ENCODE results near the gene FYN.

FYN gene

DNA sequence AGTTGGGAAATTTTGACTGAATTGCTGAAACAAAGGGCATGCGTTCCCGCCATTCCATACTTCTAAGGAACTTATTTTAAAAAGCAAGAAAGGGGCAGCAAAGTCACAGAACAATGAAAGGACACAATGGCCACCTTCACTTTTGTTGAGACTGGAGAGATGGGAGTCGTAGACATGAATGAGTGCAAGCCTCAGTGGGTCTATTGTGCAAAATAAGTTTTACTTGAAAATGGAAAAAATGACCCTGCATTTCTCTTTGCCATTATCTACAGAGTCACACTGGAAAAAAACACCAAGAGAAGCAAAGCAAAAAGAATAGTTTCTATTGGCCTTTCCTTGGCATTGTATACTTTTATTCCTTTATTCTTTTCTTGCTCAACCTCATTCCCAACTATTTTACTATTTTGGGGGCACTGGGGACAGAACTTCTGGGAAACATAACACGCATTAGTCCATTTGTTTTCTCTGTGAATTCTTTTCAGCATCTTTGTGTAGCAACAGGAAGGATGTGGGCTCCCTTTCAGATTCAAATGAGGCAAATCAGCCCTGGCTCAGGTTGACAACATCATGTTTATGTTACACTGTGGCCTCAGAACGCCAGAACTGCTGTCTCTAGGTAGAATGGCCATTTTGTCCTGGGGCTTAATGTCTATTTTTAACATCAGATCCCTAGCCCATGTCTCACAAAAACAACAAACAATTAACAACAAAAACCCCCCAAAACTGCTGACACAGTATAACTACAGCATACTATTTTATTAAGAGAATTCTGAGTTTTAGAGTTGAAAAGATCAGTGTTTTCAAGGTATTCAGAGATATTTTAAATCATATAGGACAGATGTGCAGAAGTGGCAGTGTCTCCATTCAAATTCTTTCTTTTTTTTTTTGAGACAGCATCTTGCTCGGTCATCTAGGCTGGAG lies 122.2 kb downstream of the FYN start:
- no peak for DNase-seq (ENCODE audit: low read depth in 3 of 3)

DNA sequence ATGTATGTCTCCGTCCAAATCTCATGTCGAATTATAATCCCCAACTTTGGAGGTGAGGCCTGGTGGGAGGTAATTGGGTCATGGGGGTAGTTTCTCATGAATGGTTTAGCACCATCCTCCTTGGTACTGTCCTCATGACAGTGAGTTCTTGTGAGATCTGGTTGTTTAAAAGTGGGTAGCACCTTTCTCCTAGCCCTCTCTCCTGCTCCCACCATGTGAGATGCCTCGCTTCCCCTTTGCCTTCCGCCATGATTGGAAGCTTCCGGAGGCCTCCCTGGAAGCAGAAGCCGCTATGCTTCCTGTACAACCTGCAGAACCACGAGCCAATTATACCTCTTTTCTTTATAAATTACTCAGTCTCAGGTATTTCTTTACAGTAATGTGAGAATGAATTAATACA lies 123.1 kb downstream of the FYN start:
- no peak for DNase-seq (ENCODE audit: low read depth in 3 of 3)

DNA sequence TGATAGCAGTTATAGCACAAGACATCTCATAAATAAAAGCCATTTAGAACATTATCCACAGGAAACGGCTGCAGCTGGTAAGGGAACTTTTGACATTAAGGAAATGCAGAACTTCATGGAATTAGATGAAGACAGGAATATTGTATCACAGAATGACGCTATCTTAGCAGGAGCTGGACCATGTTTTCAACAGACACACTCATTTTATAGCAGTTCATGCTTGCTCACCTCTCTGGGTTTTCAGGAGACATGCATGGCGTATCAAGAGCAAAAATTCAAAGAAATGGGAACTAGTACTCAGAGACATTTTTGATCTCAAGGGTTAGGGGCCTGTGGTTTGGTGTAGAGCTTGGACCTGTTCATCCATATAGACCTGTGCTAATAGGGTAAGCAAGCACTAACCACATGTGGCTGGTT lies 125.0 kb downstream of the FYN start:
- no peak for DNase-seq (ENCODE audit: low read depth in 3 of 3)

DNA sequence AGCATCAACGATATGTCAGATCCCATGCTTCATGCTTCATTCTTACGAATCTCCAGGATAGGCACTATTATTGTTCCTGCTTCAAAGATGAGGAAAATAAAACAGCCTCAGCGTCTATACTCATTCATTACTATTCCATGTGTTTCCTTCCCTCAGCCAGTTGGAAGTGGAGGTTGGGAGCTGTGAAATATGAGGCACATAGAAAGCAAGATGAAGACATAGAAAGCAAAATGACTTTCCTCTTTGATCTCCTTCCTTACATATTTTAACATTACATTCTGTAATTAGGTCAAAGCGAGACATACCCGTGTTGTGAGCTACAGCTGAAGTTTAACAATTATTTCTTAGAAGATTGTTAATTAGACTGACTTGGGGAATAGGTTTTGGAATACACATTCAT lies 125.4 kb downstream of the FYN start:
- no peak for DNase-seq (ENCODE audit: low read depth in 3 of 3)

DNA sequence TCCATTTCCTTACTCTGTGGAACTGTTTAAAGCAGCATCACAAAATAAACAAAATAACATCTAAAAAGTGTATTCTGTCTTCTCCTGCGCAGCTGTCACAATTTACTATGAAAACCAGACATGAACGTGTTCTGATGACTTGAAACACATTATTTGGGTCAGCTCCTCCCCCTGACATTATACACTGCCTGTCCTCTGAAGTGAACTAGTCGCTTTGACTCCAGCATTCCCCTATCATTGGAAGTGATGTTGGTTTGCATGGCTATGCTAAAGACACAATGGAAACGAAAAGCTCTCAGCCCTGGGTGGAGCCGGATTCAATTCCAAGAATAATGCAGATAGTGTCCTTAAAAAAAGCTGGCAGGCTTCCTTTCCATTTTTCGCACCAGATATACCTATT lies 125.9 kb downstream of the FYN start:
- no peak for DNase-seq (ENCODE audit: low read depth in 3 of 3)

DNA sequence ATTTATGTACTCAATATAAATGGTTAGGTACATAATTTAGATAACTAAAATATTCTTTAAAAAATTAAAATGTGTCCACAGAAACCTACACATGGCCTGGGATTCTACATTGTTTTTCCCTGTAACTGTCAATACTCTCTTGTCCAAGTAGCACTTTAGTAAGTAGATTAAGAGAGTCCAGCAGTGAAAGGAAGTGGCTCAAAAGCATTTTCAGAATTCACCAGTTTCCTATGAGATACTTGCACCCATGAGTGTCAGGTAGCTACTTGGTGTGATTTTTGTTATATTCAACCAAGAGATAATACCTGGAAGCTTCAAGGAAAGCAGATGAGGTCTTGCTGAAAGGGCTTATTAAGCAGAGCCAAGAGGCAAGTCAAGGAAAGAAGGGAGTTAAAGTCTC lies 126.3 kb downstream of the FYN start:
- no peak for DNase-seq (ENCODE audit: low read depth in 3 of 3)

DNA sequence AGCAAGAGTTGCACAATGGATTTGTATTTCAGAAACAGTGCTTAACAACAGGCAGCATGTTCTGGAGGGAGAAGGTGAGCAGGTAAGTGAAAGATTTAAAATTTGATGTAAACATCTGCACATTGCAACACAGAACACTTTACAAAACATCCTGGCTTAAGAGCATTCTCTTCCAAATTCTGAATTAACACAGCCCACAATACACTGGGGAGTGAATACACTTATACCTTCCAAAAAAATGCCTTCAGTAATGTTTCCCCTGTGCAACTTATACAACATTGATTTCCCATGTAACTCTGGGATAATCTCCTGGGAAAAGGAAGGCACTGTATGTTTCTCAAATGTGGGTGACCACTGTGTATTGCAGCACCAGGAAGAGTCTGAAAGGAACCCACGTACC lies 127.6 kb downstream of the FYN start:
- DNase-seq (ENCODE audit: low read depth in 3 of 3) = no peak

DNA sequence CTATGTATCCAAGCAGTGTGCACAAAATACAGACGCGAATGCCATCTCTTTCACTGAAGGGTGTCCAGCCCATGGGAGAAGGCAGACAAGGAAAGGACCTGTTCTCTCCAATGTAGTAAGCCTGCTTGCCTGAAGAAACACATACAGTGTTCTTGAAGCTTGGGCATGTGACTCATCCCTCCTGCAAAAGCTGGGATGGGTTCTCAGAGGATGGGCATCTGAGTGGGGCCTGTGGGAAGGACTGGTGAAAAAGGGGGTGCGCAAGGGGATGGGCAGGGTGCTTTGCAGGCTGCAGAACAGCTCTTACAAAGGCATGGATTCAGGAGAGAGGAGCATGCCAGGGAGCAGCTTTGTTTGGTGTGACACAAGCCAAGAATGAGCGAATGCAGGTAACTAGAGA lies 128.1 kb downstream of the FYN start:
- DNase-seq (ENCODE audit: low read depth in 3 of 3) = no peak

DNA sequence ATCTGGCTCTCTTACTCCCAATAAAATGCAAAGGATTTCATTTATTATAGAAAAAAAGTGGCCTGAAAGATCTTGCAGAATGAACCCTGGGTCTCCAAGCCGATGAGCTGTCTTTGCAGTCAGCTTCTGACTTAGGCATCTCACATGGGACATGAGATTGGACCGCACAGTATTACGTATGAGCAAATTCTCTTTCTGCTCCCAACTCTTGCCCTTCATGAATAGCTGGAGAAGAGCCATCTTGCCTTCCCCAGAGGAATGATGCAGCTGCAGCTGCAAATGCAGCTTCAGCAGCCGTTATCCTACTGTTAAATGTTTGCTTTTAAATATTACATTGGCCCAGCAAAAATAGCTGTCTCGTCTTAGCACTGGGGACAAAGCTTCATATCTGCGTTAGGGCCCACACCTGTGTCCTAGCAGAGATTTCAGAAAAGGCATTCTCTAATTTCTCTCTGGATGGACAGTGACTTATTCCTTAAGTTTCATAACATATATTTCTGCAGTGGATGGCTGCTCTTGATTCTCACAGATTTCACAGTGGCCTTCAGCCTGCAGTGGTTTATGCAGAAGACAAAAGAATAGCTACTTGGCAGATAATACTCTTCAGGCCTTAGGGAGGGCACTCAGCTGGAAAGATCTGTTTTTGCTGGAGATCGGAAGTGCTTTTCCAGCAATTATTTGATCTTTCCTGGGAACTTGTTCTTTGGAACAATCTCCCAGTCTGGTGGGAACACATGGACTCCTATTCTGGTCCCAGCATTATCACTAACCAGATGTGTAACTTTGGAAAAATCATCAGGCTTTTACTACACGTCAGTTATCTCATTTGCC lies 129.2 kb downstream of the FYN start:
- no peak for DNase-seq (ENCODE audit: low read depth in 3 of 3)

DNA sequence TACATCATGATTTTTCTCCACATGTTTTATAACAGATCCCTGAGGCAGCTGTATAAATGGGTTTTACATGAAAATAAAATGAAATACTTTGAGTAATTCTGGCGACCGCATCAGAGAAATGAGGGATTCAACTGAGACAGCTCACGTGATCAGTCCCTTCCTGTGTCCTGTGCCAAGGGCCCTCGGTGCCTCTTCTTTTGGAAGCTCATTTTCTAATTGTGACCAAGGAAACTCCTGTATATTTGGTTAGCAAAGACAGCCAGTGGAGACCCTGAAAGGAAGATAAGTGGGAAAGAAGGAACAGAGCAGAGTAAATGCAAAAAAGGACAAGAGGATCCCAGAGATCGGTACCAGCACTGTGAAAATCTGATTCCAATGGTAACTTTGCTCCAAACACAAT lies 129.9 kb downstream of the FYN start:
- no peak for DNase-seq (ENCODE audit: low read depth in 3 of 3)

DNA sequence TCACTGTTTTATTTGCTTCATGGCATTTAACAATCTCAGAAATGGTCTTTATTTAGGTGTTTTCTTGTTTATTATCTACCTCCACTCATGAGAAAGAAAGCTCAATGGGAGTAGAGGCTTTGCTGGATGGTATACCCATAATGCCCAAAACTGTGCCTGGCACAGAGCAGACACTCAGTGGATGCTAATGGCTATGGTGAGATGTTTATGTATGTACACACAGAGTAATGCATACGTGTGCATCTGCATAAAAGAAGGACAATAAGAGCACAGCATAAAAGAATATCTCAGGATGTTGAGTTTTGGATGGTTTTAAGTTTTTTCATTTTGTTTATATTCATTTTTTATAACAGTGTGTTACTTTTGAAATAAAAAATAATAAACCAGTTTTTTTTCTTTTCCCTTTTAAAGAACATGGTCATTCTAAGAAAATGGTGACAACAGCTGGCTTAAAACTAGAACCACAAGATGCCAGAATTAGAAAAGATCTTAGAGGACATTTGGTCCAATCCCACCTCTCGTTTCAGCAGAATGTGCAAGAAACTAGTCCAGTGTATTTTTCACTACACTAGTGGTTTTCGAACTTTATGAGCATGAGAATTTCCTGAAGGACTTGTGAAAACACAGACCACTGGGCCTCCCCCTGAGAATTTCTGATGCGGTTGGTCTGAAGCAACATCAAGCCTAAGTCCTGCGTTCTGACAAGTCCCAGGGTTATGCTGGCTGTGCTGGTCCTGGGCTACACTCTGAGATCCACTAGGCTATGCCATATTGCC lies 131.9 kb downstream of the FYN start:
- DNase-seq (ENCODE audit: low read depth in 3 of 3) = no peak

DNA sequence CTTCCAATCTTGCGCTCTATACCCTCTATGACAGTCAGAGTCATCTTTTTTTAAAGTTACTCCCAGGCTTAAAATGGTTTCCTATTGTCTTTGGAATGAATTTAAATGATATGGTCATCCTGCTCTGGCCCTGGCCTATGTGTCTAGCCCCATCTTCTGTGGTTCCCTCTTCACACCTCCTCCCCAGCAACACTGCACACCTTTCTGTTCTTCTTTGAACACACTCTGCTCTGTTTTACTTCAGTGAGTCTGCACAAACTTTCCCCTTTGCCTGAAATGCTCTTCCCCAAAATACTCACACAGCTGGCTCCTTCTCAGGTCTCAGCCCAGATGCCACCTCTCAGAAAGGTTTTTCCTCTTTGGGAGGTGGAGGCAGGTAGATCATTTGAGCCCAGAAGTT lies 132.7 kb downstream of the FYN start:
- no peak for DNase-seq (ENCODE audit: low read depth in 3 of 3)

DNA sequence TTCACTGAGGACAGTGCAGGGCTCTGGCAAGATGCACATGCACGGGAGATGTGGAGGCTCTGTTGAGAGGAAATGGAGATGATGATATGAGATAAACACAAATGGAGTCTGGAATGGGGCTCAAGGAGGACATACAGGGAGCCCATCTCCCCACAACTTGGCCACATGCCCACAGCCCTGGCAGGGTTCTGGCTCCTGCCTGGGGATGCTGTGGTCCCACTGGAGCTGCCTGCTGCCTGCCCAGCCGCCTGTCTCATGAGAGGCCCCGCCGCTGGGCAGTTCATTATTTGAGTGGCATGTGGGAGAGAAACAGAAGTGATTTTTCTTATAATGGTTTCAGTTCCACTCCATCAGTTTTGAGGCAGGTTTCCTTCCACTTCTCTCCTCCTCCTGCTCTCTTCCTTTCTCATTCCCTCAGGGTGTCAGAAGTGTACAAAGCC lies 134.0 kb downstream of the FYN start:
- DNase-seq (ENCODE audit: low read depth in 3 of 3) = no peak

DNA sequence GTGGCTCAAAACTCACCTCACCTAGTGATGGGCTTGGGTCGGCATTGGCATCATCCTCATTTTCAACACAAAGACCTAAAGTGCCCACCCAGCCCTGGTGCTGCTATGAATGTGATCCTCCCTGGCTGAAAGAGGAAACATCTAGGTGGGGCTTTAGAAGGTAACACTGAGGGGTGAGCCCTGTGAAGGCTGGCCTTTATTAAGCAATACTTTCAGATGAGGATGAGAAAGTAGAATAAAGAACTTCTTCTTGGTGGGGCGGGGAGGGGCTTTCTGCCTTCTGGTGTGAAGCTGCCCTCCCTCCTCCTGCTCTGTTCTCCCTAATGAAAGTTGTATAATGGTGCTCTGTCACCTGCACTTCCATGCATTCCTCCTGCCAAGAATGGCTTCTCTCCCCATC lies 134.6 kb downstream of the FYN start:
- DNase-seq (ENCODE audit: low read depth in 3 of 3) = no peak

DNA sequence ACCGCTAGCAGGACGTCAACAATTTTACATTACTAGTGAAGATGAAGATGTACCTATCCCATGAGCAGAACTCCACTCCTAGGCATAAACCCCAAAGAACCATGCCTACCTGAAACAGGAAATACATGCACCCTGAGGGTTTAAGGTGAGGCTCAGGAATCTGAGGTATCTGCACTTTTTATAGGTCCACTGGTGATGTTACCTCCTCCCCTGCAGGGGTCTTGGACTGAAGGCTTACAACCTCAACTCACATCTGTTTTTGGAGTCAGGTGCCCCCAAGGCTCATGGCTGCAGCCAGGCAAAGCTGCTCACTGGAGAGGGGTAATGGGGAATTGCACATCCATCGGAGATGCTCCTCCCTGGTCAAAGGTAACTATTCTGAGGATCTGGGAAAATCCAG lies 135.1 kb downstream of the FYN start:
- DNase-seq (ENCODE audit: low read depth in 3 of 3) = no peak

DNA sequence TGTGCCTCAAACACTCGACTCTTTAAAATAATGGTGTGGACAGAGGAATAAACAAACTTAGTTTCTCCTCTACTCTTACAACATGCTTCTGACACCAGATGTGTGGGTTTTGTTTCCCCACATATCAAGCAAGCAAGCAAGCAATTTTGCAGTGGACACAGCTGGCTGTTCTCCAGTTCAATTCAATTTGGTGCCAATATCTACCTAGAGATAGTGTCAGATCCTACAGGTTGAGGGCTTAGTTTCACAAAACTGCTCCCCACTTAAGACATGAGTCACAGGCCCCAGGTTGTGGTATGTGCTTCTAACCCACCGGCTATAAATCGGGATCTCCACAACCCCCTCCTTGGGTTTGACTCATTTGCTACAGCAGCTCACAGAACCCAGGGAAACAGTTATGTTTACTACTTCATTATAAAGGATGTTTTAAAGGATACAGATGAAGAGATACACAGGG lies 136.2 kb downstream of the FYN start:
- peak in 1 of 3 experiments; percentile 37 for DNase-seq (ENCODE audit: low read depth in 3 of 3)

DNA sequence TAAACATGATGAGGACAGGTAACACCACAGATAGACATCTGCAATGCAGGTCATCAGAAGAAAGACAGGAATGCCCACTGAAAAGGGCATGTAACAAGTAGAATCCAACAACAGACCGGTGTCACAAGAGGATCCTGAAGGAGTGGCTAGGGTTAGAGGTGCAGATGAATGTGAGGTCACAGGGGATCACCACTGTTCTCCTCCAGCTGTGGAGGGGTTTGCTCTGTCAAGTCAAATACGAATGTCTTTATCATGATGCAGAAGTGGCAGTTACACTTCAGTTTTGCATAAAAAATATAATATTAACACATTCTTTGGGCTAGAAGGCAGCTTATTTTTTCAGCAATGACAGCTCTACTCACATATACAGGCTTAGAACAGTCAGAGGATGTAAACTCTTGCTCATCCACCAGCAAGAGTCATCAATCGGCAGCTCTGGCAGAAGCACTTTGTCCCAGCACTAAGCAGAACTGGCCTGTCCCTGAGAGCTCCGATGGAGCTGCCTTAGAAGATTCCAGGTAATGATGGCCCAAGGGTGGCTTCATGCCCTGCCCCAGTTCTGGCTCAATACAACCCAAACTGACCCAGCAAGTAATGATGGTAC lies 137.1 kb downstream of the FYN start:
- DNase-seq (ENCODE audit: low read depth in 3 of 3) = no peak

DNA sequence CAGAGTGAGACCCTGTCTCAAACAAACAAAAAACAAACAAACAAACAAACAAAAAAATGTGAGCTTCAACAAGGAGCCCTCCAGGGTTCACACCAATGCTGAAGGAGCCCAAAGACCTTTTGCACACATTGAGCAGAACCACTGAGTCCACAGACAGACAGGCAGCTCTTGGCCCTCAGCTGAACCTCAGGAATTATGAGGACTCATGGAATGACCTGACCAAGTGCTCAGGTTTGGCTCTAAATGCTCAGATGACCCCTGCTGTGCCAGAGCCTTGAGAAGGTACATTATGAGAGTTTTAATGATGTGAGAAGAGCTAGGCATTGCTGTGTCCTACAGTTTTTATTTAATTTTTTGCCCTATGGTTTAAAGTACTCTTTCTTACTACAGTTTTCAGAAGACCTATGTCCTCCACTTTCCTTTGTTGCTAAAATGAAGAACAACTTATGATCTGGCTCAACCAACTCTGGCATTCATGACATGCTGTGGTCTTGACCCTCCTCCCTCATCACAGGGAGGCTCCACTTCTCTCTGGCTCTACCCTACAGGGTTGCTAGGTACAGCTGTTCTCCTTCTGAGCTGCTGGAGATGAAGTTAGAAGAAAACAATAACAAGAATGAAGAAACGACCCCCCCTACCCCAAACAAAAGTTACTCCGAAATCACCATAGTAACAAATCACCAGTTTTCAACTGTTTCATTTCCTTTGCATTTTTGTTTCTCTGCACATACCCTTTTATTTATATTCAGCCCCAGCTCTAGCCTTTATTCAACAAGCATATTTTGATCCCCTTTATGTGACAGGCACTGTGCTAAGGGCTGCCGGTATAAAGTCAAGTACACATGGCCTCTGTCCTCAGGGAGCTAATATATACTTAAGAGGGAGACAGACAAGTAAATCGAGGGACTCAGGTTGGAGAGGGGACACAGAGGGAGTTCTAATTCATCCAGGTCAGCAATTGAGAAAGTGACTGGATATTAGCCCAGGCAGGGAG lies 138.9 kb downstream of the FYN start:
- no peak for DNase-seq (ENCODE audit: low read depth in 3 of 3)

DNA sequence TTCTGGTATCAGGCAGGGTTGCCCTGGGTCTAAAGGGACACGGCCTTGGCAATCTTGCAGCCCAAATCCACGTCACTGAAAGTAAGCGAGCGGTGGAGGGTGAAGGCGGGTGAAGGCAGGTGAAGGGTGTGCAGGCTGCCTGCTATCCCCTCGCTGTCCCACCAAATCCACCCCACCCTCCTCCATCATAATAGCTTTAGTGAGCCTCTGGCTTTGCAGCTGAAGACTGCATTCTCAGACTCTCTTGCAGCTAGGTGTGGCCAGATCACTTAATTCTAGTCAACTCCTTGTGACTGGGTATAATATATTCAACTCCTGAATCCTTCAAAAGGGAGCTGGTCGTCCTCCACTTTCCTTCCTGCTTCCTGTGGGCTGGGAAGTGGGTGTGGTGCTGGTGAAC lies 140.9 kb downstream of the FYN start:
- DNase-seq (ENCODE audit: low read depth in 3 of 3) = no peak

DNA sequence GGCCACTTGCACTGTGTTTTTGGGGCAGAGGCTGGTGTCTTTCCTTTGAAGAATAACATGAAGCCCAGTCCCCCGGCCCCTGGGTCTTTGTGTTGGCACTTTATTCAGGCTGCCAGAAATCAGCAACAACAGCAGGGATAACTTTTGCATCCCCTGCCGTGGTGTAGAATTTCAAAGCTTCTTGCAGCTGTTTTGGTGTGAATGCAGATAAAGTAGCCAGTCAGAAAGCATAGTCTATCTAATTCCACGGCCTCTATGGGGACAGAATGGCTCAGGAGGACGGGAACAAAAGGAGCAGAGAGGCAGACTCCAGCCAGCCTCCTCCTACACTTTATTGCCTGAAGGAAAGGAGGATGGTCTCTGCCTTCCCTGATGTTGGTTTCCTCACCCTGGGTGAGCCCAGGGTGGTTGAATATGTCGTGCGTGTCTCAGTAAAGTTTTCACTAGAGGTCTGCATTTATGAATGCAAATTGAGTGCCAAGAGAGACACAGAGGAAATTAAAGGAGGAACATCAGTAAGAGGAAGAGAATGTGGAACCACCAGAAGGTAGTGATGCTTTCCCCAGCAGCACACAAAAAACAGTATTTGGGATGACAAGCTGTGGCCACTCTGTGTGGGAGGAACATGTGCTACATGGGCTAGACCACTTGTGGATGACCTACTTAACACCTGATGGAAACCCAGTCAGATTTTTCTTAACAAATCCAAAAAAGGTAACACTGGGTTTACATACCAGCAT lies 141.6 kb downstream of the FYN start:
- DNase-seq (ENCODE audit: low read depth in 3 of 3) = no peak
